Karpas-422 (cell line): ENCODE data around the gene DEGS1. TPM values are rescaled to one million over a fixed set of nuclear protein-coding genes. Genes with fewer than 3 reads are reported as not detected.

Experiments
- DNase-seq: peaks from one replicate; pipeline ENCODE4 v3.0.0-alpha.2; 2015
- H2AFZ ChIP-seq: fragments of 200-600 bp; sonication (generic); 2 replicates; pipeline ENCODE4 v1.6.1; 2014; ENCODE audit warnings: antibody characterized with exemption, low read length, mixed read lengths
- H3K27ac ChIP-seq: fragments of 200-600 bp; sonication (generic); 2 replicates; pipeline ENCODE4 v1.5.1; 2014; ENCODE audit warnings: mild to moderate bottlenecking, low read length, moderate library complexity
- H3K27me3 ChIP-seq: fragments of 200-600 bp; sonication (generic); 2 replicates; pipeline ENCODE4 v1.6.1; 2014; ENCODE audit warnings: low read length, mixed read lengths
- H3K36me3 ChIP-seq: fragments of 200-600 bp; sonication (generic); 2 replicates; pipeline ENCODE4 v1.6.1; 2014; ENCODE audit warnings: low read length, mixed read lengths; ENCODE audit not compliant: insufficient read depth
- H3K4me1 ChIP-seq: fragments of 200-600 bp; sonication (generic); 2 replicates; pipeline ENCODE4 v1.6.1; 2014; ENCODE audit warnings: mild to moderate bottlenecking, low read length, mixed read lengths
- H3K4me2 ChIP-seq: fragments of 200-600 bp; sonication (generic); 2 replicates; pipeline ENCODE4 v1.6.1; 2014; ENCODE audit warnings: low read length, low read depth, mild to moderate bottlenecking; ENCODE audit not compliant: poor library complexity, severe bottlenecking
- H3K4me3 ChIP-seq: fragments of 200-600 bp; sonication (generic); 2 replicates; pipeline ENCODE4 v1.5.1; 2014; ENCODE audit warnings: mild to moderate bottlenecking, antibody characterized with exemption, low read length, mixed read lengths
- H3K79me2 ChIP-seq: fragments of 200-600 bp; sonication (generic); 2 replicates; pipeline ENCODE4 v1.6.1; 2014; ENCODE audit warnings: mild to moderate bottlenecking, low read length, mixed read lengths
- H3K9ac ChIP-seq: fragments of 200-600 bp; sonication (generic); 2 replicates; pipeline ENCODE4 v1.6.0; 2014; ENCODE audit warnings: low read length
- H3K9me2 ChIP-seq: fragments of 200-600 bp; sonication (generic), shearing (Covaris generic); replicated peaks from 2 replicates; pipeline ENCODE4 v1.6.0; 2014; ENCODE audit warnings: mild to moderate bottlenecking, low read length, moderate library complexity; ENCODE audit not compliant: insufficient read depth
- H3K9me3 ChIP-seq: fragments of 300-700, 200-600 bp; sonication (generic); 2 replicates; pipeline ENCODE4 v1.6.1; 2014; ENCODE audit warnings: low read length, mixed read lengths
- H4K20me1 ChIP-seq: fragments of 200-600 bp; sonication (generic); 2 replicates; pipeline ENCODE4 v1.6.1; 2014; ENCODE audit warnings: mild to moderate bottlenecking, antibody characterized with exemption, low read length, low read depth; ENCODE audit not compliant: insufficient read depth
- total RNA-seq: library from RNA; depleted of rRNA; stranded (reverse); fragments of >200 nt; shearing (Covaris generic); gene quantifications from 2 replicates; pipeline ENCODE4 v1.2.3, GENCODE V29; 2014; ENCODE audit warnings: low replicate concordance

The DEGS1 gene
- total RNA-seq, 1 experiment from 2014 or later: 36.1 TPM

DNA sequence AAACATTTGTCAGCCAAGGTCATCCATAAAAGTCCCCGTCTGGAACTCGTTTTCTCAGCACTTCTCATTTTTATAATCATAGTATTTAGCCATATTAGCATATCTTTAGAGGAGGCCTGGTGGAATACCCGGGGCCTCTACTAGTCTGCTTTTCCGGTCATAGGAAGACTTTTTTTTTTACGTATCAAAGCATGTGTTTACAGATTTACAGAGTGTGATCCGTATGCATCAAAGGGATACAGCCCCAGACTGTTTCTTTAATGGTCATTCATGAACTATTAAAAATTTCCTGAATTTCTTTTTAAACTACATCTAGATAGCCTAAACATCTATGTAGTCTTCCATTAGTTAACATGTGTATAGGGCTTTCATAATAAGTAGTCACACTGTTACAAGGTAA is 23.5 kb upstream of the DEGS1 start:
- H2AFZ ChIP-seq: no peak overlapping the region
- no peaks in the 10 kb centered on the region for H3K9me2 ChIP-seq
- H3K9ac ChIP-seq: no peak overlapping the region
- no peaks in the 10 kb centered on the region for H3K4me1 ChIP-seq
- H3K4me2 ChIP-seq: no peak overlapping the region
- H3K27ac ChIP-seq: no peak overlapping the region
- no peak overlapping the region for H3K4me3 ChIP-seq
- H3K79me2 ChIP-seq: no peaks in the 10 kb centered on the region
- H4K20me1 ChIP-seq: 0 out of 2 replicates have a peak, but pooled peaks cover 1% of the 10 kb centered on the region
- H3K9me3 ChIP-seq: no peaks in the 10 kb centered on the region
- H3K27me3 ChIP-seq: no peaks in the 10 kb centered on the region
- peaks cover 49% of the 10 kb centered on the region; the same call in 1 of the 2 replicates for H3K36me3 ChIP-seq
- DNase-seq: no peak

- H3K9ac ChIP-seq: no peak overlapping the region
- no peaks in the 10 kb centered on the region for H3K9me3 ChIP-seq
- no peak overlapping the region for H2AFZ ChIP-seq
- H3K27me3 ChIP-seq: no peaks in the 10 kb centered on the region
- H3K4me3 ChIP-seq: no peak overlapping the region
- no peak overlapping the region for H3K4me2 ChIP-seq
- no peak for DNase-seq
- no peaks in the 10 kb centered on the region for H3K4me1 ChIP-seq
- H3K79me2 ChIP-seq: no peaks in the 10 kb centered on the region
- H3K36me3 ChIP-seq: peaks cover 49% of the 10 kb centered on the region; the same call in 1 of the 2 replicates
- no peaks in the 10 kb centered on the region for H3K9me2 ChIP-seq
- 0 out of 2 replicates have a peak, but pooled peaks cover 3% of the 10 kb centered on the region for H4K20me1 ChIP-seq
- no peak overlapping the region for H3K27ac ChIP-seq
Measured at GRCh38 chr1:224160171-224160682, 22.8 kb upstream of the DEGS1 start.

- no peak overlapping the region for H3K9ac ChIP-seq
- H3K4me2 ChIP-seq: no peak overlapping the region
- H2AFZ ChIP-seq: no peak overlapping the region
- H3K4me3 ChIP-seq: no peak overlapping the region
- H4K20me1 ChIP-seq: 0 out of 2 replicates have a peak, but pooled peaks cover 3% of the 10 kb centered on the region
- no peaks in the 10 kb centered on the region for H3K79me2 ChIP-seq
- H3K9me2 ChIP-seq: no peaks in the 10 kb centered on the region
- H3K4me1 ChIP-seq: no peaks in the 10 kb centered on the region
- peak; percentile 38 for DNase-seq
- peaks cover 32% of the 10 kb centered on the region; the same call in 1 of the 2 replicates for H3K36me3 ChIP-seq
- H3K27me3 ChIP-seq: no peaks in the 10 kb centered on the region
- H3K9me3 ChIP-seq: no peaks in the 10 kb centered on the region
- H3K27ac ChIP-seq: no peak overlapping the region
Measured at GRCh38 chr1:224162768-224163167, 20.3 kb upstream of the DEGS1 start.

- Histone ChIP-seq H3K79me2 (no peaks in the 10 kb centered on the region), H3K9ac (no peak overlapping the region), H3K9me2 (no peaks in the 10 kb centered on the region), H4K20me1 (0 out of 2 replicates have a peak, but pooled peaks cover 3% of the 10 kb centered on the region), H3K4me2 (no peak overlapping the region), H3K27ac (no peak overlapping the region), H3K36me3 (peaks cover 27% of the 10 kb centered on the region; the same call in 1 of the 2 replicates), H2AFZ (no peak overlapping the region), H3K9me3 (no peaks in the 10 kb centered on the region), H3K4me1 (no peaks in the 10 kb centered on the region), H3K27me3 (no peaks in the 10 kb centered on the region), H3K4me3 (no peak overlapping the region)
- peak; percentile 25 for DNase-seq
Measured at GRCh38 chr1:224163311-224163710, 19.7 kb upstream of the DEGS1 start.

DNA sequence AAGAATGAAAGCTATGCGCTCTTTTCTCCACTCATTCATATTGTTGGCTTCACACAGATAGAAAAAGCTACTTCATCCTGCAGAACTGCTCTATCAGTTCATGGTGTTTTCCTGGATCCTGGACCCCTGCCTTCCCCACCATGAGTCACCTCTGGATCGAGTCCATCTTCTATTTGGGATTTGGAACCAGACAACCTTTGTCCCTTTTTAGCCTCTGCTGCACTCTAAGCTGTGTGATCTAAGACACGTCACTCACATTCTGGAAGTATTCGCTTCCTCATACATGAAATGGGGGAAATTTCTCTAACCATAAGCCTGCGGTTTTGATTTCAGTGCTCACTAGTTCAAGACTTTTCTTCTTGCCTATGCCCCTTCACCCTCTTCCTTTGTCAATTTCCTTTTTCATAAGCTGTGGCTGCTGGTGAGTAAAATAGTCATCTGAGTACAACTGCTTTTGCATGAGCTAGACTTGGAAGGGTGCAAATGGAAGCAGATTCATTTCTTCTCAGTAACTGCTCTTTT is 14.1 kb upstream of the DEGS1 start:
- no peak overlapping the region for H3K27ac ChIP-seq
- H3K9ac ChIP-seq: no peak overlapping the region
- H3K27me3 ChIP-seq: no peaks in the 10 kb centered on the region
- DNase-seq: peak; percentile 40
- H4K20me1 ChIP-seq: 0 out of 2 replicates have a peak, but pooled peaks cover 3% of the 10 kb centered on the region
- H2AFZ ChIP-seq: no peak overlapping the region
- no peak overlapping the region for H3K4me3 ChIP-seq
- no peaks in the 10 kb centered on the region for H3K9me3 ChIP-seq
- H3K9me2 ChIP-seq: no peaks in the 10 kb centered on the region
- no peaks in the 10 kb centered on the region for H3K36me3 ChIP-seq
- no peak overlapping the region for H3K4me2 ChIP-seq
- no peaks in the 10 kb centered on the region for H3K79me2 ChIP-seq
- H3K4me1 ChIP-seq: peaks cover 3% of the 10 kb centered on the region; the same call in 1 of the 2 replicates

- no peaks in the 10 kb centered on the region for H3K27me3 ChIP-seq
- no peak overlapping the region for H3K4me2 ChIP-seq
- H3K27ac ChIP-seq: no peak overlapping the region
- no peaks in the 10 kb centered on the region for H3K9me2 ChIP-seq
- H3K36me3 ChIP-seq: no peaks in the 10 kb centered on the region
- H3K79me2 ChIP-seq: no peaks in the 10 kb centered on the region
- DNase-seq: peak; percentile 32
- H3K4me1 ChIP-seq: peaks cover 3% of the 10 kb centered on the region; the same call in 1 of the 2 replicates
- no peaks in the 10 kb centered on the region for H3K9me3 ChIP-seq
- no peak overlapping the region for H3K9ac ChIP-seq
- H3K4me3 ChIP-seq: no peak overlapping the region
- no peak overlapping the region for H2AFZ ChIP-seq
- H4K20me1 ChIP-seq: no peaks in the 10 kb centered on the region
Measured at GRCh38 chr1:224169718-224170270, 13.2 kb upstream of the DEGS1 start.

- H3K4me1 ChIP-seq: peaks cover 3% of the 10 kb centered on the region; the same call in 1 of the 2 replicates
- H3K9me3 ChIP-seq: no peaks in the 10 kb centered on the region
- H3K27ac ChIP-seq: no peak overlapping the region
- H3K36me3 ChIP-seq: no peaks in the 10 kb centered on the region
- no peaks in the 10 kb centered on the region for H3K79me2 ChIP-seq
- no peak for DNase-seq
- H3K4me2 ChIP-seq: no peak overlapping the region
- no peak overlapping the region for H3K9ac ChIP-seq
- H3K9me2 ChIP-seq: no peaks in the 10 kb centered on the region
- H2AFZ ChIP-seq: no peak overlapping the region
- H3K27me3 ChIP-seq: no peaks in the 10 kb centered on the region
- no peaks in the 10 kb centered on the region for H4K20me1 ChIP-seq
- no peak overlapping the region for H3K4me3 ChIP-seq
Measured at GRCh38 chr1:224170343-224170742, 12.7 kb upstream of the DEGS1 start.

GRCh38 chr1:224170748-224171478 is 12.1 kb upstream of the DEGS1 start:
- Histone ChIP-seq H3K9me3 (no peaks in the 10 kb centered on the region), H3K27ac (no peak overlapping the region), H3K36me3 (no peaks in the 10 kb centered on the region), H4K20me1 (no peaks in the 10 kb centered on the region), H3K27me3 (no peaks in the 10 kb centered on the region), H3K4me3 (no peak overlapping the region), H3K9ac (no peak overlapping the region), H3K4me2 (no peak overlapping the region), H3K4me1 (peaks cover 3% of the 10 kb centered on the region; the same call in 1 of the 2 replicates), H3K79me2 (no peaks in the 10 kb centered on the region), H2AFZ (no peak overlapping the region), H3K9me2 (no peaks in the 10 kb centered on the region)
- DNase-seq: peak; percentile 72
